NCI-H1105 treated with DMSO at 0.1 percent for 48 hours (cell line): ENCODE data around the gene SASH1.

ENCODE experiments used
- DNase-seq: peaks from one replicate; lab custom pipeline; 2025; lab: John Stamatoyannopoulos, UW

SASH1 gene

DNA sequence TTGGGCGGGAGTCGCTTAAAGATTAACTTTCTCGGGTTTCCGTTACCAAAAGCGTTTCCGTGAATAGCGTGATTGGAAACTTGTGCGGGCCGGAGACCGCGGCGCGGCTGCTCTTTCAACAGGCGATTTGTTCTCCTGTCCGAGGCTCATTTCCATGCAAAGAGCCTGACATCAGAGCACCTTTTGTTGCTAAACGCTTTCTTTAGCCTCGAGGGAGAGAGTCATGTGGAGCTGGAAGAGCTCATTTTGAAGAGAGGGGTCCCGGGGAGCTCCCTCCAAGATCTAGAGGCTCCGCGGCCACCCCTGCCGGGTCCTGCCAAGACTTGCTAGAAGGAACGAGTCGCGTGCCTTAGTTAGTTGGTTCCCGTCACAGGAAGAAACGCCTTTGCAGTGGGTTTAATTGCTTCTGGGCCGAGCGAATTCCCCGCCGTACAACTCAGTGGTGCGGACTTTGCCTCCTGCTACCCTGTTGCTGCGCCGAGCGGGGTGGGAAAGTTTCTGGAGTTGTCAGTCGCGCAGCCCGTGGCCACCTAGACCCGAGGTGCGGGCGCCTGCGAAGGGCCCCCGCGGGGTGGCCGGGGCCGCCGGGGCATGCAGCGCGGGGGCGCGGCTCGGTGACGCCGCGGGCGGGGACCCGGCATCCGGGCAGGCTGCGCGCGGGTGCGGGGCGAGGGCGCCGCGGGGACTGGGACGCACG, at the start of gene SASH1:
Gene SASH1 (plus strand): TSS at position 489 of the 697 bp plus-strand sequence. CDS start 230 bp downstream, outside the sequence.
- DNase-seq = peak; percentile 47

DNA sequence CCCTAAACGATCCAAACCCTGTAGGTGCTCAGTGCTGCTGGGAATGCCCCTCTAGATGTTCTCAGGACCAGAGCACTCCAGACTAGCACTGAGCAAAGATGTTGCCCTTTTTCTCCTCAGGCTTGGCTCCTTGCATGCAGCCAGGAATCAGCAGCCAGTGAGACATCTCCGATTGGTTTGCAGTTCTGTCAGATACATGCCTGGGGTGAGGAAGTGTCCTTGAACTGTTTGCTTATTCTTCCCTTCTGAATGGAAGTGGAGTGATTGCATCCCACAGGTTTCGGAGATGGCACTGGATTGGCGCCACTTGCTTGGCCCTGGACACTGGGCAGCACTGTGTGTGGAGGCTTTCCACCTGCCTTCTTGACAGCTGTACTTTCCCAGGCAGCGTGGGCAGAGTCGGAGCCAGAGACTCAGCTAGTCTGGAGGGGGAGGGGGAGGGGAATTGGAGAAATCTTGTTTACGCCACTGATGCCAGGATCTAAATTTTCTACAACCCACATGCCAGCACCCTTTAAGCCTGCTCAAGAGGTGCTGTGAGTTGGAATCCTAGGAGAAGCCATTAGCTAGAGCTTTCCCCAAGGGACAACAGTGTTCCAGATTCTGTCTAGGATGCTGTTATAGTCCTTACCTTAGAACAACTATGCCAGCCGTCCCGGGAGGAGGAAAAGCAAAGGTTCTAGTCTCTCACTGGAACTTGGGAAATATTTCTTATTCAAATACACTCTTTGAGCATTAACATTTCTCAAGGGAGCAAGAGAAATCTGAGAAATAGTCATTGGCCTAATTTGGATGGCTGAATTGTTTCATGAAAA, 49.2 kb upstream of the SASH1 start:
- no peak for DNase-seq

DNA sequence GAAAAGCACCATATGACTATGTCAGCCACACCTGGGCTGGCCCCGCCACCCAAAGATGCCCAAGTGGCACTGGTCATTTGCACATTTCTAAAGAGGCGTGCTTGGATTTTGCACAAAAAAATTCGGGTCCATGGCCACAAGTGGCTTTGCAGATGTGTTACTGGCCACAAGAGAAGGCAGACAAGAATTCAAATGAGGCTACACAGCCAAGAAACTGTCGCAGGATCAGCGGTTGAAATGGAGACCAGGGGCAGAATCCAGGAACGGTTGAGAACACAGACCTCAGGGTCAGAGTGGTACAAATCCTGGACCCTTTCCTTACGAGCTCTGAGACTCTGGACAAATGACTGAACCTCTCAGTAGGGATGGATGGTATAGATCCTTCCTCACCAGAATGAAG, 48.6 kb upstream of the SASH1 start:
- DNase-seq = no peak

DNA sequence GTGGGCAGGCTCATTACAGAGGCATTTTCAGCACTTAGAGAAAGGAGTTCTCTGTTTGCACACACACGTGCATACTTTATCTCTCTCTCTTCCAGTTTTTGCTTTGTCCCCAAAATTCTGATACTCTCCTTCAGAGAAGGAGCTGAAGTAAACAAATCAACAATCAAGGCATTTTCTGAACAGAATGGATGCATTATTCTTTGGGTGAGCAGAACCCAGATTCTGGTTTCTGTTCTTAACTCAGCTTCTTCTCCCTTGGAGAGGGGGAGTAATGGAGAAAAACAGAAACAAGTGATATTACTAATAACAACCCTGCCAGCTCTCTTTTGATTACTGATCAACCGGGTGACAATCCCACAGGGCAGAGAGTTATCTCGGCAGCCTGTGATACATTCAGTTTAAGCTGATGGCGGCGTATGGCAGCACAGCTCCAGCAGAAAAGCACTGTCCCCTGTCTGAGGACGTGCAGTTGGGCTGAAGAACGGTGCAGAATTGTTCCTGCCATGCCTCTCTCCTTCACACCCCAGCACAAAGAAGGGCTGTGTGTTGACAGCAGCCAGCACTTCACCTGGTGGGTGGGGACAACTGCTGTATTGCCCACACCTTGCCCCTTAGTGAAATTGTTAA, 47.3 kb upstream of the SASH1 start:
- DNase-seq = no peak

DNA sequence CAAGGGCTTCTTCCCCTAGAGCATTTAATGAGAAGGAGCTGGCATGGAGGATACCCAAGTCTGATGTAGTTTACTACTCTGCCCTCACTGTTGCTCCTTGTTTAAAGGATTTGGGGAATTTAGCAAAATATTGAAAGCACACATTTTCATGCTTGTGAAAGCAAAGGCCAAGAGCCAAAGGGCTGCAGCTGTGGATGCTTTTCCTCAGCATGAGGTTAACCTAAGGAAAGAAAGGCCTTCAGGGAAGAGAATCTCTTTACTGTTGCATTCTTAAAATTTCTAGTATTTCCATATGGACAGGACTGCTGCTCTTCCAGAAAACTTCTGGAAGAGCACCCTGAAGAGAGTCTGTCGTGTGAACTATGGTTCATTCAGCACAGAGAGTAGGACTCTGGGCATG, 45.9 kb upstream of the SASH1 start:
- DNase-seq = no peak

DNA sequence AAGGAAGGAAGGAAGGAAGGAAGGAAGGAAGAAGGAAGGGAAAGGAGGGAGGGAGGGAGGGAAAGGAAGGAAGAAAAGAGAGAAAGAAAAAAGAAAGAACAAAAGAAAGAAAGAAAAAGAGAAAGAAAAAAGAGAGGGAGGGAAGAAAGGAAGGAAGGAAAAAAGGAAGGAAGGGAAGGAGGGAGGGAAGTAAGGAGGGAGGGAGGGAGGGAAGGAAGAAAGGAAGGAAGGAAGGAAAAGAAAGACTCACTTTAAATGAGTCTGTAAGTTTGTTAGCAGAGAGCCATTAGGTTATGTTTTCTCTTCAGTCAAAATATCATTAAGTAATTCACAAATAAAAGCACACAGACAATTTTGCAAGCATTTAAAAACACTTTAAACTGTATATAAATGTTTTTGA, 44.0 kb upstream of the SASH1 start:
- no peak for DNase-seq

DNA sequence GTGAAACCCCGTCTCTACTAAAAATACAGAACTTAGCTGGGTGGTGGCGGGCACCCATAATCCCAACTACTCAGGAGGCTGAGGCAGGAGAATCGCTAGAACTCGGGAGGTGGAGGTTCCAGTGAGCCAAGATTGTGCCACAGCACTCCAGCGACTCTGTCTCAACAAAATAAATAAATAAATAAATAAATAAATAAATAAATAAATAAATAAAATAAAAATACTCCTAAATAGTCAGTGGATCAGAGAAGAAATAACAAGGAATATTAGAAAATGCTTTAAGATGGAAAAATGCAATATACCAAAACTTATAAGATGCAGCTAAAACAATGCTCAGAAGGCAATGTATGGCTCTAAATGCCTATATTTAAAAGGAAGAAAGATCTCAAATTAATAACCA, 39.0 kb upstream of the SASH1 start:
- no peak for DNase-seq

DNA sequence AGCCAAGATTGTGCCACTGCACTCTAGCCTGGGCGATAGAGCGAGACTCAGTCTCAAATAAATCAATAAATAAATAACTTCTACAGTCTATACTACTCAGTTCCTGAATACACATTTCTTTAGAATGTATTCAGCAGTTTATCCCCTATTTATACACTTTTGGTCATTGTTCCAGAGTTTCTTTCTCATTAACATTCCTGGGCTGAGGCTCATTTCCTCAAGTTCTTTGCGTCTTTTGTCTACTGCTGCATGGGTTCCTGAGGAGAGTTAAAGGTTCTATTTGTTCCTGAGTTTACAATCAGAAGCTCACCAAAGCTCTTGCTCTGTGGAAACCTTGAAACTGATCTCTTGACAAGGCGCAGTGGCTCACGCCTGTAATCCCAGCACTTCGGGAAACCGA, 37.7 kb upstream of the SASH1 start:
- DNase-seq = no peak

DNA sequence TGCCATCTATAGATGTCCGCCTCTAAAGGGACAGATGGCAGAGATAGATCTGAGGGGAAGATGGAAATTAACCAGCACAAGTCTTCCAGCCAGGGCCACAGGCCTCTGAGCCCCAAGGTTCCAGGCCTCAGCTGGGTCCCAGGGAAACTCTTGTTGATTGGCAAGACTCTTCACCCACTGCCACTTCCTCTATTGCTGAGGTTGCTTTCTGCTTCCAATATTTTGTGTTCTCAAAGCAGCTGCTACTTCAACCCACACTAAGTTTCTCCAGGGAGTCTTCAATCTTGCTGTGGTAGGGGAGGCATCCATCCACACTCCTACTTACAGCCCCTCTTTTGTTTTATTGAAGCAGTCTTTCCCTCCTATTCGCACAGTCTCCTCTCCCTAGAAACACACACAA, 36.4 kb upstream of the SASH1 start:
- no peak for DNase-seq

DNA sequence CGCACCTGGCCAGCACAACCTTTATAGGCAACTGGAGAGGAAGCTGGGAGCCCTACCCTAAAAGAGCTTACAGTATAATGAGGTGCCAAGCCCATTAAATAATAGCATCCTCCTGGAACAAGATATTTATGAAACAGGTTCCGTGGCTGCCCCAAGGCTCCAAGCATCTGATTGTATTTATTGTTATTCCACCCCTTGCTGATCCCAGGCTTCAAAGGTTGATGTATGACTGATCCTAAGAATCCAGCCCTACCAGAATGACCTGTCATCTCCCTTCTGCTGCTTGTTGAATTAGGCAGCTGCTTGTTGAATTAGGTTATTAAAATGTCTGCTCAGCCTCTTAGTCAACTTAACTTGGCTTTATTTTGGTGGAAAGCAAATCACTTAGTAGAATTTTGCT, 35.2 kb upstream of the SASH1 start:
- no peak for DNase-seq

DNA sequence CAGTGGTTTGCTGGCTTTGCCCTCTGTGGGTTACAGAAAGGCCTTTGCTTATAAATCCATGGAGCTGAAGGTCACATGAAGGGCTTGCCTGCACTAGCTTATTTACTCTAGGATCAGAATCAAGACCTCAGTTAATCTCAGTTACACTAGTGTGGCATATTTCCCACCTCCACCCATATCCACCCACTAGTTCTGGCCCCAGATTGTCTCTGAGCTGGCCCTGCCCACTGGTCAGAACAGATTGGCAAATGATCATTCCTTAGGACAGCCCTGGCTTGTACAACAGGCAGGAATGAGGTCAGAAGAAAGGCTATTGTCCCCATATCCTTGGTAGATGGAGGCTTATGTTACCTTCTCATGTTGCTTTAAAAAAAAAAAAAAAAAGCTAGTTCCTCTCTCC, 33.3 kb upstream of the SASH1 start:
- DNase-seq = no peak

DNA sequence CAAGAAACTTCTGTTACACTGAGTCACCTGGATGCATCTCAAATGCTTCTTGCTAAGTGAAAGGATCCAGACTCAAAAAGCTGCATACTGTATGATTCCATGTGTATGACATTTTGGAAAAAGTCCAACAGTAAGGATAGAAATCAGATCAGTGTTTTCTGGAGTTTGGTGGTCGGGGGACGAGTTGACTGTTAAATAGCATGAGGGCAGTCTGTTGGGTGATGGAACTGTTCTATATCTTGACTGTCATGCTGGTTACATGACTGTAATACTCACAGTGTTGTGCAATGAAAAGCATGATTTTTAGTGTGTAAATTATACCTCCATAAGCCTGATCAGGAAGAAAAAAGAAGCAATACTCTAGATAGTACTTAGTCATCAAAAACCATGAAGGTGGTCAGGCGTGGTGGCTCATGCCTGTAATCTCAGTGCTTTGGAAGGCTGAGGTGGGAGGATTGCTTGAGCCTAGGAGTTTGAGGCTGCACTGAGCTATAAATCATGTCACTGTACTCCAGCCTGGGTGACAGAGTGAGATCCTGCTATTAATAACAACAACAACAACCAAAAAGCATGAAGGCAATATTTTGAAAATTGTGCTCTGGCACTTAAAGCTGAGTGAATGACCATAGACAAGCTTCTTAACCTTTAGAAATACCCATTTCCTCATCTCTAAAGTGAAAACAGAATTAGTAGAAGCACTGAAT, 30.5 kb upstream of the SASH1 start:
- DNase-seq = no peak

DNA sequence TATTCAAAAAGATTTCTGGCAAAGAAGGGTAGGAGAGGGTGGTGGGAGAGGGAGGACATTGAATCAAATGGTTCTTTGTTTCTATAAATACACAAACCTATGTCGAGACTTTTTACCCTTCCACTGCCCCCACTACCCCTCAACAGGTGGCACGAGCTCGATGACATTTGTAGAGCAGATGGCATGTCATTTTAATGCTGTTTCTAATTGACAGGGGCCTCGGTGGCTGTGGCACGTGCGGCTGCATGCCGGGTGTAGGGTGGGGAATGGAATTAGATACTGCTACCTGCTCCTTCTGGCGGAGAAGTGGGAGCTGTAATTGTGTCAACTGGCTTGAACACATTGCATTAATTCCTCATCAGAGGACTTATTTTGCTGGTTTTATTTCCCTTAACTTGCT, 29.1 kb upstream of the SASH1 start:
- peak; percentile 6 for DNase-seq

DNA sequence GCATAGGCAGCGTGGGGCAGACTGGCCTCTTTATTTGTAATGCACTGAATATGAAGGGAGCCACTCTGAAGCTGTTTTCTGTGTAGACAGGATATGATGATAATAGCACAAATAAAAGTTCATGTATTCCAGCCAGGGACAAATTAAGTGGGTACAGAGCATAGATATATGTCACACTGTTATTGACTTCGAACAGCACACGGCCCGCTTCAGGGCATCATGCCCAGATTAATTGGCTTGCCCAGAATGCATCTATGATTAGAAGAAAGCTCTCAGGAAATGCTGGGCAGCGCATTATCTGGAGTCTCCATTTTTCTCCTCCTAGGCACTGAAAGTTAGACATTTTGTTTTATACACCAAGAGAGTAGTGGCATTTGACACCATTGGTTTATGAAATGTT, 26.3 kb upstream of the SASH1 start:
- peak; percentile 73 for DNase-seq

DNA sequence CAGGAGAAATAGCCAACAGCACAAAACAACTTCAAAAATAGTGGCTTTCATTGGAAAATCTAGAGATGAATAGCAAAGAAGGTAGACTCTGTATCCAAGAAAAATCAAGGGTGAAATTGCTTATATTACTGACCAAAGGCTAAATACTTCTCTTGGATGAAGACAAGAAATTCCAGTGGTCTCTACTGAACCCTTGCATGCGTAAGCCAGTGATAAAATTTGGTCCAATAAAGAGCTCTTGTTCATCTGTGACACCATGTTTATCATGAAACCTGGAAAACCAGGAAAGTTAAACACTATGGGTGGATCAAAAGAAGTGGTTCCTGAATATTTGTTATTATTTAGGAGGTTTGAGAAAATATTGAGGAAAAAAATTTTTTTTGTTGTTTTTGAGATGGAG, 25.6 kb upstream of the SASH1 start:
- no peak for DNase-seq

DNA sequence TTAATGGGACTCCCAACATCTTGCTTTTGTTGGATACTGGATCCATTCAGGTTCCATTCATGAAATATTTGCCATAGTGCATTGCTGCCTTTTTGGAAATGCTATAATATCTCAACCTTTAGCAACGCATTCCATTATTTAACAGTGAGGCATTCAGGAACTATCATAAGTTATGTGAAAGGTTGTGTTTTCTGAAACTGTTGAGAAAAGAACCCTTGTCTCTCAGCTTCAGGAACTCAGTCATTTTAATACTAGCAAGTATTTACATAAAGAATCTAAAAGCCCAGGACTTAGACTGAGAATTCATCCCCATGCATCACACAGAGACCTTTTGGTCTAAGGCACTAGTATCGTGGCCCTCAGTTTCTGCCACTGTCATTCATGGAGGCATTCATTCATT, 24.9 kb upstream of the SASH1 start:
- no peak for DNase-seq

DNA sequence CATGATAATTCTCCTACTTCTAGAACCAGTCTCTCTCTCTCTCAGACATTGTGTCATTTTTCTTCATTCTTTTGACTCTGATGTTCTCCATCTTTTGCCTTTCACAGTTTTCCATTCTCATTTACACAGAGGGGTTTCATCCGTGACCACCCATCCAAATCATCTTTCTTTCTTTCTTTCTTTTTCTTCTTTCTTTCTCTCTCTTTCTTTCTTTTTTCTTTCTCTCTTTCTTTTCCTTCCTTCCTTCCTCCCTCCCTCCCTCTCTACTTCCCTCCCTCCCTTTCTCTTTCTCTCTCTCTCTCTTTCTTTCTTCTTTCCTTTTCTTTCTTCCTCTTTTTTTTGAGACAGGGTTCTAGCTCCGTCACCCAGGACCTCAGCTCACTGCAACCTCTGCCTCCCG, 19.9 kb upstream of the SASH1 start:
- DNase-seq = no peak

DNA sequence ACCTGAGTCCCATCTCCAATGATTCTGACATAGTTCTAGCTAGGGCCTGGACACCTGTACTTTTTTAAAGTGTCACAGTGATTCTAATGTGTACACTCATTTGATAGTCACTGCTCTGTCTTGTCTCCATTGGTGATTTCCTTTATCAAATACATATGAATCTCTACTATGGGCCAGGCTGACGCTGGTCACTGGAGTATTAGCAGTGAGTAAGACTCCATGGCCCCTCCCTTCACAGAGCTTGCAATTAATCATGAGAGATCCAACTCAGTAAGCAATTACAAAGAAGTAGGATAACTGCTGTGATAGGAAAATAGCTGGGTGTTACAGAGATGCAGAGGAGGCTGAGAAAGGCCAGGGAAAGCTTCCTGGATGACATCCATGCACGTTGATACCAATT, 19.3 kb upstream of the SASH1 start:
- no peak for DNase-seq

DNA sequence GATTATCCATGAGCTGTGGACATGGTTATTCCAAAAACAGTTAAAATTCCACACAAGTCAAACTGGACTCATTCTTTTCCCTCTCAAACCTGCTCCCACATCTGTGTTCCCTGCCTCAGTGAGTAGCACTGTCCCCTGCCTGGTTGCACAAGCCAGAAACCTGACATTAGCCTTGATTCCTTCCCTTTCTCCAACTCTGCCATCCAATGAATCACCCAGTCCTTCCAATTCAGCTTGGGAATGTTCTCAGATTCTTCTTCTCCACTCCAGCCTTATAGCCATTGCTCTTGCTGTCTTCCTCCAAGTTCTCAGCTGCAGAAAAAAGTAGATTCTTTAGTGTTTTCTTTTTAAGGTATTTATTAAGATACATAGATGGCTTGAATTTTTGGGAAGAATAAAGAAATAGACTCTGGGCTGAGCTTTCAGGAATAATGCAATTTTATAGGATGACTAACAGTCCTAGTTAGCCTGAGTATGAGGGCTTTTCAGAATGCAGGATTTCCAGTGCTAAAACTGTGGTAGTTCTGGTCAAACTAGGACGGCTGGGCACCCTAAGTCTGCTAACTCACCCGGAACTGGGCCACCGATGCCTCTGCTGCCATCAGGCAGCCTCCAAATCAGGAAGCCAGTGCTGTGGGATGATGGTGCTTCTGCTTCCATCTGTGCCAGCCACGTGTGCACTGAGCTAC, 18.2 kb upstream of the SASH1 start:
- no peak for DNase-seq

DNA sequence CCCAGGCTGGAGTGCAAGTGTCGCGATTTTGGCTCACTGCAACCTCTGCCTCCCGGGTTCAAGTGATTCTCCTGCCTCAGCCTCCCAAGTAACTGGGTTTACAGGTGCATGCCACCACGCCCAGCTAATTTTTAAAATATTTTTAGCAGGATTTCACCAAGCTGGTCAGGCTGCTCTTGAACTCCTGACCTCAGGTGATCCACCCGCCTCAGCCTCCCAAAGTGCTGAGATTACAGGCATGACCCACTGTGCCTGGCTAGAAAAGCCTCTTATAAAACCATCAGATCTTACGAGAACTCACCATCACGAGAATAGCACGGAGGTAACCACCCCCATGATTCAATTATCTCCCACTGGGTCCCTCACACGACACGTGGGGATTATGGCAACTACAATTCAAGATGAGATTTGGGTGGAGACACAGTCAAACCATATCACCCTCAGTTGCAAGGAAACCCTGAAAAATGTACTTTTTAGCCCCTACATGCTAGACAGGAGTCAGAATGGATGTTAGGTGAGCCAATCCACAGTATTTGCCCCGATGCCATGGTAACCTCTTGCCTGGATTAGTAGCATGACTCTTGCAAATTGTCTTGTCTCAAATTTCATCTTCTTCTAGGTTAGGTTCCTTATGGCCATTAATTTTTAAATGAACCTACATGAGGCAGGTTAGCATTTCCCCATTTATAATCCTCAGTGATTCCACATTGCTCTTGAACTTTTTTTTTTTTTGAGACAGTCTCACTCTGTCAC, 17.1 kb upstream of the SASH1 start:
- no peak for DNase-seq

DNA sequence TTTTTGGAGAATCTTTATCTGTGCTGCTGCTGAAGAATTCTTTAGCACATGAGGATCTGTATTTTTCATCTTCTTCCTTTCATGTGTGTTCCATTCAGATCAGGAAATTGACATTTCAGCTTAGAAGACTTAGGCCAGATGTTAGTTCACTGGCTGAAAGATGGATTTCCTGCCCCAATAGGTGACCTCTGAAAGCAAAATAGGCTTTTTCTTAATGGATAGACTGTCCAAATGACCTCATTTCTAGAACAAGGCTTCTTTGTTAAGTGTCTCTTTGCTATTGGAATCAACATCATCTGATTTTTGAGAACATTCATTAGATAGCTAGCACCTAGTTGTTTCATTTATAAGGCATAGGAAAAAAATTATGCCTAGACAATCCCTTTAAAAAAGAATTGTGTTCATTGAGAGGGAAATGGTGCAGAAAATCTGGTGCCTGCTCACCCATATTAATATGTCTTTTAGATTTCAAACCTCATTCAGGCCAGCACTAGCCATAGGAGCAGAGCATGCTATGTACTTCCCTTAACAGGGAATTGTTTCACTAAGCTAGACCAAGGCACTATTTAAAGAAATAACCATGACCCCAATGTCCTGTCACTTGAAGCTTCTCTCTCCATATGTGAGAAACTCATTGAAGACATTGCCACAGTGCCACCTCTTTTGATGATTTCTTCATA, 13.6 kb upstream of the SASH1 start:
- no peak for DNase-seq
